Activated B cell treated with CpG ODN at 0.5 μM for 24 hours (primary cell): Measurements from ENCODE around the gene FTMT. TPM values are rescaled to one million over a fixed set of nuclear protein-coding genes. Genes with fewer than 3 reads are reported as not detected.

Experiments
- ATAC-seq: fragments of 200-7000 bp; cut with Tn5 transposase; one replicate; pipeline ENCODE4 v1.10.0; 2021; ENCODE audit warnings: low read depth, mild to moderate bottlenecking, moderate library complexity
- CTCF ChIA-PET: fragments of 350-600 bp; sonication (Branson Sonifier 250); formaldehyde crosslinking; loops from one replicate; lab custom pipeline; 2021; ENCODE audit warnings: antibody characterized with exemption; lab: Charles Lee
- POLR2A ChIA-PET: fragments of 350-600 bp; sonication (Branson Sonifier 250); formaldehyde crosslinking; loops from one replicate; lab custom pipeline; 2021; ENCODE audit warnings: antibody characterized with exemption; lab: Charles Lee
- DNase-seq: peaks from one replicate; pipeline ENCODE4 v3.0.0; 2022
- H3K27ac Mint-ChIP-seq: one replicate; pipeline ENCODE4 v1.8.0; 2020; ENCODE audit warnings: mixed read lengths
- H3K27me3 Mint-ChIP-seq: one replicate; pipeline ENCODE4 v1.8.0; 2021; ENCODE audit warnings: mixed read lengths
- H3K36me3 Mint-ChIP-seq: one replicate; pipeline ENCODE4 v1.8.0; 2021; ENCODE audit warnings: low read depth, mixed read lengths
- H3K4me1 Mint-ChIP-seq: one replicate; pipeline ENCODE4 v1.8.0; 2021; ENCODE audit warnings: mixed read lengths
- H3K4me3 Mint-ChIP-seq: one replicate; pipeline ENCODE4 v1.8.0; 2020; ENCODE audit warnings: mild to moderate bottlenecking, mixed read lengths
- H3K9me3 Mint-ChIP-seq: one replicate; pipeline ENCODE4 v1.8.0; 2020; ENCODE audit warnings: mixed read lengths
- intact Hi-C: fragments of 100-400 bp; cut with micrococcal nuclease; formaldehyde crosslinking; loops from one replicate; pipeline ENCODE4 v1.15.1; 2024
- total RNA-seq: library from RNA; stranded (reverse); gene quantifications from 2 replicates; pipeline ENCODE4 v1.2.3, GENCODE V29; 2022
- TF ChIP-seq, protein P1 (sequence below): fragments of 200-600 bp; IDR thresholded peaks from one replicate; pipeline ENCODE4 v1.8.0; 2022; ENCODE audit warnings: antibody characterized with exemption, mild to moderate bottlenecking

Gene FTMT
- total RNA-seq, 1 donor from 2014 or later = not detected

DNA sequence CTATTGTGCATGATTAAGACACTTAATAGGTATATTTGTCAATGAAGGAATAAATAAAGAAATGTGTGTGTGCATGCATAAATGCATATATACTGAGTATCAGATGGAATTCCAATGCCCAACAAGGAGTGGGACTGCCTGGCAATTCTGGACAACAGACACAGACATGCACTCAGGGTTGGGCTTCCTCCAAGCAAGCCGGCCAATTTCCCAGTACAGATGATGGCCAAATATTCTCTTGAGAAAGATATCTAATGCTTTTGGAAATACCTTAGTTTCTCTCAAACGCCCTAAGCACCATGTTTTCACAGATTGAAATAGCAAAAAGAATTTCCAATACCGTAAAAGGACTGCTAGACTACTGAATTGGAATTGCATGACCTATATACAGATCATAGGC is 11.1 kb downstream of the FTMT start:
- ATAC-seq = no peak

DNA sequence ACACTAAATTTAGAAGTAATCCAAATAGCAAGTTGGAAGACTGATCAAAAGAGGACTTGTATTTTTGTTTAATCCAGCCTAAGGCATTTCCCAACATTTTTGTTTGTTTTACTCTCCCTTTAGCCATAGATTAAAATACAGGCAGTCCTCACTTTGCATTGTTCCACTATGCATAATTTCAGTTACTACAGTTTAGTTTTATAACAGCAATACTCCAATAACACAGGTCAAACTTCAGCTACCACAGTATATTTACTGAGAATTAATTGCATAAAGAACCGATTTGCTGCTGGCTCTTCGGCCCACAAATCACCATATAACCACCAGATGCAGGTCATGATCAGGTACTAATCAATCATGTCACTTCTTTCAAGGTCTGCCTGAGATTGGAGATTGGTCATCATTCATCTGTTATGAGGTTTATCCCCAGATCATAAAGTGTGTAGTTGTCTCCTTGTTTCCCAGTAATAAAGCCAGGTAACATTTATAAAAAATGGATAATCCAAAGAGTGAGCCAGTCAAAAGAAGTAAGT is 12.1 kb downstream of the FTMT start:
- H3K4me1 Mint-ChIP-seq = no peaks in the 10 kb centered on the region
- H3K27ac Mint-ChIP-seq = no peak overlapping the region
- CTCF ChIA-PET = no interaction called here
- no peaks in the 10 kb centered on the region for H3K36me3 Mint-ChIP-seq
- POLR2A ChIA-PET = no interaction called here
- no peak overlapping the region for H3K4me3 Mint-ChIP-seq
- TF ChIP-seq, protein P1, sequence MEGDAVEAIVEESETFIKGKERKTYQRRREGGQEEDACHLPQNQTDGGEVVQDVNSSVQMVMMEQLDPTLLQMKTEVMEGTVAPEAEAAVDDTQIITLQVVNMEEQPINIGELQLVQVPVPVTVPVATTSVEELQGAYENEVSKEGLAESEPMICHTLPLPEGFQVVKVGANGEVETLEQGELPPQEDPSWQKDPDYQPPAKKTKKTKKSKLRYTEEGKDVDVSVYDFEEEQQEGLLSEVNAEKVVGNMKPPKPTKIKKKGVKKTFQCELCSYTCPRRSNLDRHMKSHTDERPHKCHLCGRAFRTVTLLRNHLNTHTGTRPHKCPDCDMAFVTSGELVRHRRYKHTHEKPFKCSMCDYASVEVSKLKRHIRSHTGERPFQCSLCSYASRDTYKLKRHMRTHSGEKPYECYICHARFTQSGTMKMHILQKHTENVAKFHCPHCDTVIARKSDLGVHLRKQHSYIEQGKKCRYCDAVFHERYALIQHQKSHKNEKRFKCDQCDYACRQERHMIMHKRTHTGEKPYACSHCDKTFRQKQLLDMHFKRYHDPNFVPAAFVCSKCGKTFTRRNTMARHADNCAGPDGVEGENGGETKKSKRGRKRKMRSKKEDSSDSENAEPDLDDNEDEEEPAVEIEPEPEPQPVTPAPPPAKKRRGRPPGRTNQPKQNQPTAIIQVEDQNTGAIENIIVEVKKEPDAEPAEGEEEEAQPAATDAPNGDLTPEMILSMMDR = no peak
- H3K27me3 Mint-ChIP-seq = no peaks in the 10 kb centered on the region
- intact Hi-C loops = no loop called here
- DNase-seq (no peak), ATAC-seq (no peak)
- H3K9me3 Mint-ChIP-seq = no peaks in the 10 kb centered on the region

More for the DNA sequence above, 11.1 kb downstream of the FTMT start:
- Mint-ChIP-seq H3K36me3 (no peaks in the 10 kb centered on the region), H3K9me3 (no peaks in the 10 kb centered on the region), H3K4me3 (no peak overlapping the region), H3K27ac (no peak overlapping the region), H3K27me3 (no peaks in the 10 kb centered on the region), H3K4me1 (no peaks in the 10 kb centered on the region)
- no peak for DNase-seq
- ChIA-PET CTCF (no interaction called here), POLR2A (no interaction called here)
- intact Hi-C loops = no loop called here
- TF ChIP-seq, protein P1 = no peak

DNA sequence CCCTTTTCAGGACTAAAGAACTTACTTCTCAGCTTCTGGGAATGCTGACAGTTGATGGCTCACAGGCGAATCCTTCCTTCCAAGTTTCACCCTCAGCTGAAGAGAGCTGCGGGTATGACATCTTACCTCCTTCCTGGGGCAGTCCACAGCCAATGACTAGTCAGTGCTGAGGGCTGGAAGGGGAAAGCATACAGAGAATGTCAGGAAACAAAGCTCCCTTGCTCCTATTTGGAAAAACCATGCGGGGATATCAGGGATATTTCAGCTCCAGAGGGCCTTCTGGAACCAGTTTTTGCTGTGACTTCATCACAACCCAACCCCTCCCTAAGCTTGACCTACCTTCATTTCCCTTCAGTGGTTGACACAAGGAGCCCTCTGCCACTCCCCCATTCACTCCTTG is 15.7 kb downstream of the FTMT start:
- no peaks in the 10 kb centered on the region for H3K36me3 Mint-ChIP-seq
- ATAC-seq (no peak), DNase-seq (no peak)
- ChIA-PET POLR2A (no interaction called here), CTCF (no interaction called here)
- H3K9me3 Mint-ChIP-seq = no peaks in the 10 kb centered on the region
- intact Hi-C loops = no loop called here
- no peaks in the 10 kb centered on the region for H3K27me3 Mint-ChIP-seq
- H3K4me3 Mint-ChIP-seq = no peak overlapping the region
- no peak overlapping the region for H3K27ac Mint-ChIP-seq
- TF ChIP-seq, protein P1 = no peak
- H3K4me1 Mint-ChIP-seq = no peaks in the 10 kb centered on the region

DNA sequence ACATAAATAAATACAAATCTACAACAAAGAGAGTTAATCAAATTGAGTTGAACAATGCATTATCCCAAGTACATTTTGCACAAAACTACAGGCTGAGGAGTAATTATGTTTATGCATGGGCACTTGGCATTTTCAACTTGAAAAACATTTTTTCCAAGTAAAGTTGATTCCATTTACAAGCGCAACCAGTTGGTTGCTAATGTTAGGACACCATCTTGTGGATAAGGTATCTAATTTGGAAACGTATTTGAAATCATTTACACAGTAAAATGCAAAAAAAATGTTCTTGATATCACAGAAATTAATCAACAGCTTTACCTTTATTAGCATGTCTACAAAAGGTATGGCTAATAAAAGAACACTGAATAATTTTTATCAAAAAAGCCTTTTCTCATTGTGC is 18.8 kb downstream of the FTMT start:
- CTCF ChIA-PET = no interaction called here

DNA sequence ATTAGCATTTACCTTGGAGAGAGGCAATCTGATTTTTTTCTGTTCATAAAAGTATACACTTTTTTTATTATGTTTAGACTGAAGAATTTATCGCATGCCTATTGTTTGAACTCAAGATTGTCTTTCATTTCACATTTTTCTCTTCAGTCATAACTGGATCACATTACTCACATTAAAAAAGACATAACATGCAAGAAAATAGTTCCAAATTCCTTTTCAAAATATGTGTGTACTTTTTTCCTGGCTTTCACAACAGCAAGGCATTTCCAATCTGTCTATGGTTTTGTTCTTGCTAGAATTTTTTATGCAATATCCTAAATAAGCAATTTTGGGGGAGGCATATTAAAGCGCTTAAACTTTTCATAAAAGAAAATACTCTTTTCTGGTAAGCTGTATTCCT is 21.2 kb downstream of the FTMT start:
- H3K9me3 Mint-ChIP-seq = no peaks in the 10 kb centered on the region
- ChIA-PET CTCF (no interaction called here), POLR2A (no interaction called here)
- H3K27ac Mint-ChIP-seq = no peak overlapping the region
- no peak for ATAC-seq
- H3K4me3 Mint-ChIP-seq = no peak overlapping the region
- no peaks in the 10 kb centered on the region for H3K4me1 Mint-ChIP-seq
- no peaks in the 10 kb centered on the region for H3K36me3 Mint-ChIP-seq
- TF ChIP-seq, protein P1 = no peak
- no peak for DNase-seq
- no peaks in the 10 kb centered on the region for H3K27me3 Mint-ChIP-seq
- intact Hi-C loops = no loop called here

More for the DNA sequence above, 18.8 kb downstream of the FTMT start:
- DNase-seq = no peak
- Mint-ChIP-seq H3K36me3 (no peaks in the 10 kb centered on the region), H3K4me3 (no peak overlapping the region), H3K4me1 (no peaks in the 10 kb centered on the region), H3K27ac (no peak overlapping the region), H3K9me3 (no peaks in the 10 kb centered on the region), H3K27me3 (no peaks in the 10 kb centered on the region)
- POLR2A ChIA-PET = no interaction called here
- ATAC-seq = no peak
- intact Hi-C loops = no loop called here
- TF ChIP-seq, protein P1 = no peak
